ENCODE data around the gene ZBTB17.

- TF ChIP-seq CTCF (conservative IDR thresholded peaks at IDR 0.05; ENCODE audit: low read depth in 2 of 2) (no peak), EZH2 (IDR thresholded peaks at IDR 0.05; ENCODE audit: low read depth, unreplicated experiment) (no peak), STAT1 (IDR thresholded peaks at IDR 0.05; ENCODE audit: unreplicated experiment) (no peak), POLR2AphosphoS5 (IDR thresholded peaks at IDR 0.05; ENCODE audit: low read depth) (no peak), REST (IDR thresholded peaks at IDR 0.05; ENCODE audit: unreplicated experiment) (no peak)
Observed at GRCh38 chr1:15998929-15999328, 23.0 kb upstream of the ZBTB17 start.

Measured in GM23338 (cell line).